GM13977 (cell line): ENCODE measurements around the gene TSPYL1.
"Not testable (repeated sequence)": the region's sequence is repeated elsewhere in the genome, so short reads cannot be mapped to it uniquely, and the experiment has no call there.

ENCODE experiments used
- DNase-seq: peaks from one replicate; pipeline ENCODE4 v3.0.0; 2012; ENCODE audit warnings: low spot score
- CTCF ChIP-seq: IDR thresholded peaks from 2 replicates; pipeline ENCODE4 v1.5.1; 2012; ENCODE audit warnings: mild to moderate bottlenecking, control low read depth; ENCODE audit not compliant: insufficient read depth; ENCODE audit errors: extremely low read depth, missing control alignments
- in situ Hi-C: fragments of 300-500 bp; cut with MboI; formaldehyde crosslinking; loops from one replicate; pipeline ENCODE4 v1.12.0; 2022; ENCODE audit warnings: low sequenced_read_pairs, low pct_unique_long_range_greater_than_20kb, mixed read lengths, inconsistent platforms; ENCODE audit not compliant: unreplicated experiment

The TSPYL1 gene

GRCh38 chr6:116279232-116280160 lies at the start of gene TSPYL1:
Gene TSPYL1, minus strand, starts transcription at chr6:116279930. Its CDS starts 100 bp downstream, at chr6:116279830.
- in situ Hi-C loops, result loop anchor here (10.0 kb wide), 1 partner anchor 255 kb away; no protein-coding TSS in a partner anchor
- peak; percentile 90 for DNase-seq
- peak; percentile 32 for TF ChIP-seq CTCF

GRCh38 chr6:116329156-116329555 lies 49.4 kb upstream of the TSPYL1 start:
- TF ChIP-seq CTCF, result no peak
- in situ Hi-C loops, result no loop called here
- DNase-seq, result no peak

GRCh38 chr6:116328528-116328903 lies 48.8 kb upstream of the TSPYL1 start:
- no peak for DNase-seq
- in situ Hi-C loops, result no loop called here
- no peak for TF ChIP-seq CTCF

GRCh38 chr6:116327803-116328527 lies 48.2 kb upstream of the TSPYL1 start:
- in situ Hi-C loops, result no loop called here
- no peak for DNase-seq
- no peak for TF ChIP-seq CTCF

- no peak for TF ChIP-seq CTCF
- in situ Hi-C loops, result no loop called here
- no peak for DNase-seq
Observed at GRCh38 chr6:116326996-116327395, 47.3 kb upstream of the TSPYL1 start.

- TF ChIP-seq CTCF, result no peak
- DNase-seq, result no peak
- in situ Hi-C loops, result no loop called here
Observed at GRCh38 chr6:116326181-116326671, 46.5 kb upstream of the TSPYL1 start.

GRCh38 chr6:116325634-116326132 lies 46.0 kb upstream of the TSPYL1 start:
- in situ Hi-C loops, DNase-seq: not testable (repeated sequence)
